HK-2 (cell line): ENCODE data around the gene MORN5.

Experiments
- DNase-seq: peaks from one replicate; pipeline ENCODE4 v3.0.0-alpha.2; 2018; ENCODE audit not compliant: unreplicated experiment

MORN5 gene

GRCh38 chr9:122232796-122233306 is 73.1 kb downstream of the MORN5 start:
- DNase-seq, result no peak

DNA sequence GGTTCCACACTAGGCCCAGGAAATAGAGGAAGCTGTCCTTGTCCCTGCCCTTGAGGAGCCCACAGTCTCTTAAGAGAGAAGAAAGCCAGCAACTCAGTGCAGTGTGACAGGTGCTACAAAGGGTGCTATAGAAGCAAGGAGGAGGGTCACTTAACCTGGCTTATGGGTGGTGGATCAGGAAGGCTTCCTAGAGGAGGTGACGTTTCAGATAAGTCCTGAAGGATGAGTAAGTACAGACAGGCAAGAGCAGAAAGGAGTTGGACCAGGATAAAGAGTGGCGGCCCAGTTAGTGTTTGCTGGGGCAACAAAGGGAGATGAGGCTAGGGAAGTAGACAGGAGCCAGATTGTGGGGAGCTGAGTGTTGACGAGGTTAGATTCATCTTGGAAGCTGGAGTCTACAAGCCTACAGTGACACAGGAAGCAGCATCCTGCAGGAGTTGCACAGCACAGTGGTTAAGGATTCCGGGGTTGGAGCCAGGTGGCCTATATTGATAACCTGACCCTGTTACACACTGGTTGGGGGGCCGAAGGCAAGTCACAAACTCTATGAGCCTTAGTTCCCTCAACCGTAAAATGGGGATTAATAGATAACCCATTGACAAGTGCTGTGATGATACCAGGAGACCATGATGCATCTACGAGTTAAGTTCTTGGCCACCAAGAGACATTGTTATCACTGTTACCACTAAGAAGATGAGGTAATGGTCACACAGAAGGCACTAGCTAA is 74.5 kb downstream of the MORN5 start:
- no peak for DNase-seq

GRCh38 chr9:122236681-122237080 is 77.0 kb downstream of the MORN5 start:
- no peak for DNase-seq

DNA sequence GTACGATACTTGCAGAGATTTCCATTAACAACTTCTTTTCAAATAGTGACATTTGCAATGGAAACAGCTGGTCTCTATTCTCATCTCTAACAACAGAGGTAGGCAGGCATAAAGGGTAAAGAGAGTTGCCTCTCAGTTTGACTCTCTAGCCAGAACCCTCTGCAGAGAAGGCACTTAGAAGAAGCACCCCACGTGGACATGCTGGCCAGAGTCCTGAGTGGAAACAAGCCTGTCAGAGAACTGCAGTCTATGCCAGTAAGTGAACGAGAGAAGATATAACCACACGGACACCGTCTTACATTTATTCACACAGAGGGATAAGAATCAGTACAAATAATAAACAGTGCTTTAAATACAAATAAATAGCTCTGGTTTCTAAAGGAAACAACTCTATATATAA is 80.0 kb downstream of the MORN5 start:
- no peak for DNase-seq

- no peak for DNase-seq
Measured at GRCh38 chr9:122244349-122244748, 84.6 kb downstream of the MORN5 start.

GRCh38 chr9:122246666-122247065 is 87.0 kb downstream of the MORN5 start:
- no peak for DNase-seq

- no peak for DNase-seq
Measured at GRCh38 chr9:122248448-122248865, 88.7 kb downstream of the MORN5 start.
